Adrenal gland (tissue), 5 donors: ENCODE results near the gene GATA6.

ENCODE experiments used
- CTCF ChIP-seq, 6 experiments: fragments of 450-650 bp in 4 of 6; fragments of 200-600 bp in 2 of 6; sonication (generic) in 1 of 6; IDR thresholded peaks; 1 replicate in 5 of 6; 2 replicates in 1 of 6; pipeline versions ENCODE4 v1.5.1 to v1.8.0; 2016 to 2021; ENCODE audit warnings: antibody characterized with exemption in 6 of 6, mild to moderate bottlenecking in 2 of 6, moderate library complexity in 1 of 6
- POLR2A ChIP-seq, 2 donors: fragments of 450-650 bp; IDR thresholded peaks; one replicate each; pipeline ENCODE4 v1.6.1; 2017; ENCODE audit warnings: antibody characterized with exemption in 2 of 2, mild to moderate bottlenecking in 2 of 2, moderate library complexity in 1 of 2
- donor health status: DM: no; HTN: no; CAD: no.

GRCh38 chr18:22128954-22129353 lies 40.4 kb upstream of the GATA6 start:
- TF ChIP-seq CTCF (IDR thresholded peaks at IDR 0.05) (no peak), POLR2A (IDR thresholded peaks at IDR 0.05) (no peak)
